GM12892 (cell line): ENCODE measurements around the gene ENGASE.
A peak's percentile ranks its signal among the peaks of the same experiment; 100 is the strongest.

ENCODE experiments used
- DNase-seq: peaks from one replicate; pipeline ENCODE4 v3.0.0; 2011; ENCODE audit not compliant: insufficient read length
- FAIRE-seq: peaks from 2 replicates; lab custom pipeline; 2011; peaks lifted over from hg19 to GRCh38; lab: Jason Lieb, UNC
- POLR2A ChIP-seq: IDR thresholded peaks from 2 replicates; pipeline ENCODE4 v1.6.1; 2011; ENCODE audit warnings: low read depth, low read length, control low read depth
- POLR2AphosphoS5 ChIP-seq: IDR thresholded peaks from 2 replicates; pipeline ENCODE4 v1.6.1; 2011; ENCODE audit warnings: low read depth, low read length, control low read depth
- TAF1 ChIP-seq: IDR thresholded peaks from 2 replicates; pipeline ENCODE4 v1.6.1; 2011; ENCODE audit warnings: low read depth, mild to moderate bottlenecking, control low read depth, low read length, borderline replicate concordance

Gene ENGASE

DNA sequence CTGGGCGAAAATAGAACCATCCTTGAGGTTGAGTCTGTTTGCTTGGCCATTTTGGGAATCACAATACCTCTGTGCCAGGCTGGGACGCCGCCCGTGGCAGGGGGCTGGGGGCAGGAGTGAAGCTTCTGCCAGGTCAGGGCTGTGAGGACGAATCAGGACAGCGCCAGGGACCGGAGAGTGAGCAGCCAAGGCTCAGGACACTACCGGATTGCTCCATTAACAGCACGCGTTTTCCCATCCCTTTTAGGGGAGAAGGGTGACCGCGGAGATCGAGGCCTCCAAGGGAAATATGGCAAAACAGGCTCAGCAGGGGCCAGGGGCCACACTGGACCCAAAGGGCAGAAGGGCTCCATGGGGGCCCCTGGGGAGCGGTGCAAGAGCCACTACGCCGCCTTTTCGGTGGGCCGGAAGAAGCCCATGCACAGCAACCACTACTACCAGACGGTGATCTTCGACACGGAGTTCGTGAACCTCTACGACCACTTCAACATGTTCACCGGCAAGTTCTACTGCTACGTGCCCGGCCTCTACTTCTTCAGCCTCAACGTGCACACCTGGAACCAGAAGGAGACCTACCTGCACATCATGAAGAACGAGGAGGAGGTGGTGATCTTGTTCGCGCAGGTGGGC, 27.2 kb upstream of the ENGASE start:
- TF ChIP-seq POLR2A (no peak), POLR2AphosphoS5 (no peak), TAF1 (no peak)
- DNase-seq, result peak; percentile 11
- no peak for FAIRE-seq

DNA sequence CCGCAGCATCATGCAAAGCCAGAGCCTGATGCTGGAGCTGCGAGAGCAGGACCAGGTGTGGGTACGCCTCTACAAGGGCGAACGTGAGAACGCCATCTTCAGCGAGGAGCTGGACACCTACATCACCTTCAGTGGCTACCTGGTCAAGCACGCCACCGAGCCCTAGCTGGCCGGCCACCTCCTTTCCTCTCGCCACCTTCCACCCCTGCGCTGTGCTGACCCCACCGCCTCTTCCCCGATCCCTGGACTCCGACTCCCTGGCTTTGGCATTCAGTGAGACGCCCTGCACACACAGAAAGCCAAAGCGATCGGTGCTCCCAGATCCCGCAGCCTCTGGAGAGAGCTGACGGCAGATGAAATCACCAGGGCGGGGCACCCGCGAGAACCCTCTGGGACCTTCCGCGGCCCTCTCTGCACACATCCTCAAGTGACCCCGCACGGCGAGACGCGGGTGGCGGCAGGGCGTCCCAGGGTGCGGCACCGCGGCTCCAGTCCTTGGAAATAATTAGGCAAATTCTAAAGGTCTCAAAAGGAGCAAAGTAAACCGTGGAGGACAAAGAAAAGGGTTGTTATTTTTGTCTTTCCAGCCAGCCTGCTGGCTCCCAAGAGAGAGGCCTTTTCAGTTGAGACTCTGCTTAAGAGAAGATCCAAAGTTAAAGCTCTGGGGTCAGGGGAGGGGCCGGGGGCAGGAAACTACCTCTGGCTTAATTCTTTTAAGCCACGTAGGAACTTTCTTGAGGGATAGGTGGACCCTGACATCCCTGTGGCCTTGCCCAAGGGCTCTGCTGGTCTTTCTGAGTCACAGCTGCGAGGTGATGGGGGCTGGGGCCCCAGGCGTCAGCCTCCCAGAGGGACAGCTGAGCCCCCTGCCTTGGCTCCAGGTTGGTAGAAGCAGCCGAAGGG, 26.4 kb upstream of the ENGASE start:
- DNase-seq (no peak), FAIRE-seq (no peak)
- TF ChIP-seq POLR2A (no peak), POLR2AphosphoS5 (no peak), TAF1 (no peak)

DNA sequence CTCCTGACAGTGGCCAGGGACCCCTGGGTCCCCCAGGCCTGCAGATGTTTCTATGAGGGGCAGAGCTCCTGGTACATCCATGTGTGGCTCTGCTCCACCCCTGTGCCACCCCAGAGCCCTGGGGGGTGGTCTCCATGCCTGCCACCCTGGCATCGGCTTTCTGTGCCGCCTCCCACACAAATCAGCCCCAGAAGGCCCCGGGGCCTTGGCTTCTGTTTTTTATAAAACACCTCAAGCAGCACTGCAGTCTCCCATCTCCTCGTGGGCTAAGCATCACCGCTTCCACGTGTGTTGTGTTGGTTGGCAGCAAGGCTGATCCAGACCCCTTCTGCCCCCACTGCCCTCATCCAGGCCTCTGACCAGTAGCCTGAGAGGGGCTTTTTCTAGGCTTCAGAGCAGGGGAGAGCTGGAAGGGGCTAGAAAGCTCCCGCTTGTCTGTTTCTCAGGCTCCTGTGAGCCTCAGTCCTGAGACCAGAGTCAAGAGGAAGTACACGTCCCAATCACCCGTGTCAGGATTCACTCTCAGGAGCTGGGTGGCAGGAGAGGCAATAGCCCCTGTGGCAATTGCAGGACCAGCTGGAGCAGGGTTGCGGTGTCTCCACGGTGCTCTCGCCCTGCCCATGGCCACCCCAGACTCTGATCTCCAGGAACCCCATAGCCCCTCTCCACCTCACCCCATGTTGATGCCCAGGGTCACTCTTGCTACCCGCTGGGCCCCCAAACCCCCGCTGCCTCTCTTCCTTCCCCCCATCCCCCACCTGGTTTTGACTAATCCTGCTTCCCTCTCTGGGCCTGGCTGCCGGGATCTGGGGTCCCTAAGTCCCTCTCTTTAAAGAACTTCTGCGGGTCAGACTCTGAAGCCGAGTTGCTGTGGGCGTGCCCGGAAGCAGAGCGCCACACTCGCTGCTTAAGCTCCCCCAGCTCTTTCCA, 25.5 kb upstream of the ENGASE start:
- TF ChIP-seq TAF1, result no peak
- no peak for TF ChIP-seq POLR2A
- DNase-seq (no peak), FAIRE-seq (no peak)

- DNase-seq (no peak), FAIRE-seq (no peak)
- TF ChIP-seq TAF1 (no peak), POLR2AphosphoS5 (no peak), POLR2A (no peak)
These were observed 24.8 kb upstream of the ENGASE start for GRCh38 chr17:79049821-79050220.

DNA sequence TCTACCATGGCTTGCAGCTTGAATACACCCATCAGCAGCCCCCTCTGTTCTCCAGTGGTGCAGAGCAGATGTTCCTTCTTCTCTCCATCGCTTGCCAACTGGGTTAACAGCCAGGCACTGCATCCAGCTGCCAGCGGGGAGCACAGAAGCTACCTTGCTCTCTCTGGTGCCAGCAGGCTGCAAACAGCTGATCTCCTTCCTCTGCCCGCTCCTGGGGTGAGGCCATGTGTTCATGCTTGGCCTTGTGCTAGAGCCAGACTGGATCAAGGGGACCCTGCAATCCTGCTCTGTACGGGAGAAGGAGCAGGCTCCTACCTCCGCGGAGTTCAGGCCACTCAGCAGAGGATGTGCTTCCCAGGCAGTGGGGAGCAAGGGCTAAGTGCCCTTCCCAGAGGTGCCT, 24.1 kb upstream of the ENGASE start:
- FAIRE-seq (no peak), DNase-seq (no peak)
- TF ChIP-seq TAF1 (no peak), POLR2A (no peak), POLR2AphosphoS5 (no peak)

DNA sequence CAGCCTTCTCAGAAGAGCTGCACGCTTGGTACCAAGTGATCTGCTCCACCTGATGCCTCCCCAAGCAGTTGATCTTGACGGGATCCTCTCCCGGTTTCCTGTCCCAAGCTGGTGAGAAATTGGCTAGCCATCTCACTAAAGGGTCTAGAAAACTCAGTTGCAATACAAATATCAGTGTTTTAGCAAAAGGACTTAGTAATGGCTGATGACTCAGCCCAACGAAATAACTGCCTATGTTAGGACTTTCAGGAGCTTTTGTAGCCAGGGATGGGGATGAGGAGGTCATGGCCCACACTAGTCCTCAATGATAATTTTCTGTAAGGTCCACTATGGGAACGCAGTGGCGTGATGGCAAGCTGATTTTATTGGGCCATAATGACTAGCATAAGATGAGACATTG, 23.3 kb upstream of the ENGASE start:
- no peak for TF ChIP-seq POLR2AphosphoS5
- TF ChIP-seq TAF1, result no peak
- no peak for TF ChIP-seq POLR2A
- DNase-seq (no peak), FAIRE-seq (no peak)

GRCh38 chr17:79052131-79052530, 22.5 kb upstream of the ENGASE start:
- FAIRE-seq, result no peak
- TF ChIP-seq POLR2A, result no peak
- TF ChIP-seq POLR2AphosphoS5, result no peak
- TF ChIP-seq TAF1, result no peak
- no peak for DNase-seq

GRCh38 chr17:79053251-79053925, 21.2 kb upstream of the ENGASE start:
- TF ChIP-seq POLR2A (no peak), TAF1 (no peak), POLR2AphosphoS5 (no peak)
- DNase-seq (no peak), FAIRE-seq (no peak)

GRCh38 chr17:79054200-79054960, 20.2 kb upstream of the ENGASE start:
- FAIRE-seq, result no peak
- DNase-seq, result no peak
- TF ChIP-seq POLR2A, result no peak
- no peak for TF ChIP-seq TAF1
- no peak for TF ChIP-seq POLR2AphosphoS5

DNA sequence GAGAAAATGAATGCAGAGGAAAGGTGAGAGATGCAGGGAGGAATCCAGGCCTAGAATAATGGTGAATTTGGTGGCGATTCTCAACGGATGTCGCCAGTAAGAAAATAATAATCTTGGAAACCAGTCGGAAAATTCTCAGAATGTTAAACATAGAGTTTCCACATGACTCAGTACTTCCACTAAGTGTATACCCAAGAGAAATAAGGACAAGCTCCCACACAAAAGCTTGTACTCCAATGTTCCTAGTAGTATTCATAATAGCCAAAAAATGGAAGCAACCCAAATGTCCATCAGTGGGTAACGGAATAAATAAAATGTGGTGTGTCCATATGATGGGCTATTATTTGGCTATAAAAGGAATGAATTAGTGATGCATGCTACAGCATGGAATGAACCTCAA, 19.4 kb upstream of the ENGASE start:
- FAIRE-seq (no peak), DNase-seq (no peak)
- no peak for TF ChIP-seq TAF1
- TF ChIP-seq POLR2AphosphoS5, result no peak
- no peak for TF ChIP-seq POLR2A
